Neural crest cell (in vitro differentiated cells): ENCODE results near the gene NT5DC3. TPM values are rescaled to one million over a fixed set of nuclear protein-coding genes. Genes with fewer than 3 reads are reported as not detected.

Experiments
- DNase-seq: peaks from one replicate; pipeline ENCODE4 v3.0.0; 2021; ENCODE audit warnings: low read depth, mixed read lengths, low spot score
- H3K27ac Mint-ChIP-seq: one replicate; pipeline ENCODE4 v1.8.0; 2021; ENCODE audit warnings: mild to moderate bottlenecking, mixed read lengths; ENCODE audit not compliant: unreplicated experiment
- H3K27me3 Mint-ChIP-seq: 2 replicates; pipeline ENCODE4 v1.8.0; 2021; ENCODE audit warnings: low read depth, mild to moderate bottlenecking, mixed read lengths
- H3K36me3 Mint-ChIP-seq: 2 replicates; pipeline ENCODE4 v1.8.0; 2021; ENCODE audit warnings: low read depth, mild to moderate bottlenecking, mixed read lengths
- H3K4me1 Mint-ChIP-seq: 2 replicates; pipeline ENCODE4 v1.8.0; 2021; ENCODE audit warnings: mixed read lengths
- H3K4me3 Mint-ChIP-seq: one replicate; pipeline ENCODE4 v1.8.0; 2021; ENCODE audit warnings: mild to moderate bottlenecking, mixed read lengths
- H3K9me3 Mint-ChIP-seq: 2 replicates; pipeline ENCODE4 v1.8.0; 2021; ENCODE audit warnings: mixed read lengths
- total RNA-seq: library from RNA; stranded (reverse); gene quantifications from 2 replicates; pipeline ENCODE4 v1.2.1, GENCODE V29; 2021
- TF ChIP-seq, protein P1 (sequence below): fragments of 200-600 bp; sonication (generic); conservative IDR thresholded peaks from 2 replicates; pipeline ENCODE4 v1.5.0; 2021; ENCODE audit warnings: antibody characterized with exemption, mild to moderate bottlenecking

Gene NT5DC3
- total RNA-seq, 1 donor from 2014 or later, result 14.4 TPM

DNA sequence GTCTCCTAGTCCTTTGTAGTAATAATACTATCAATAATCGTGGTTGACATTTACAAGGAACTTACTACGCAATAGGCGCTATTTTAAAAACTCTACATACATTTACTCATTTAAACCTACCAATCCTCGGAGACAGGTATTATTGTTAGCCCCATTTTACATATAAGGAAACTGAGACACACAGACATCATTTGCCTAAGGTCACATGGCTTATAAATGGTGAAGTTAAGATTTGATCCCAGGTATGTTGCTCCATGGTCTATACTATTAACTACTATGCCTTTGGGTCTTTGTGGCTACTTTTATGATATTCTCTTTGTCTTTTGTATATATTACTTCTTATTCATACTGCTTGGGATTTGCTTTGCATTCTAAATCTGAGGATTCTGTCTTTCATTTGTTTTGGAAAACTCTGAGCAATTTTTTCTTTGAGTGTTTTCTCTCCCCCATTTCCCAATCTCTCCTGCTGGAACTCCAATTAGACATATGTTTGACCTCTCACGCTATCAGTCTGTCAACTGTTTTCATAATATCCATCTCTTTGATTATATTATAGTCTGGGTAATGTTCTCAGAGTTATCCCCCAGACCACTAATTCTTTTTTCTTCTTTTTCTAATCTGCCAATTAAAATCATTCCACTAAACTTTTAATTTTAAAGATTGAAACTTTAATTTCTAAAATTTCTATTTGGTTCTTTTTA lies 10.9 kb downstream of the NT5DC3 start:
- H3K4me1 Mint-ChIP-seq, result peaks cover 39% of the 10 kb centered on the region
- no peak overlapping the region for H3K4me3 Mint-ChIP-seq
- H3K27me3 Mint-ChIP-seq, result no peaks in the 10 kb centered on the region
- H3K27ac Mint-ChIP-seq, result no peak overlapping the region
- no peaks in the 10 kb centered on the region for H3K9me3 Mint-ChIP-seq
- peaks cover 3% of the 10 kb centered on the region for H3K36me3 Mint-ChIP-seq
- TF ChIP-seq, protein P1, sequence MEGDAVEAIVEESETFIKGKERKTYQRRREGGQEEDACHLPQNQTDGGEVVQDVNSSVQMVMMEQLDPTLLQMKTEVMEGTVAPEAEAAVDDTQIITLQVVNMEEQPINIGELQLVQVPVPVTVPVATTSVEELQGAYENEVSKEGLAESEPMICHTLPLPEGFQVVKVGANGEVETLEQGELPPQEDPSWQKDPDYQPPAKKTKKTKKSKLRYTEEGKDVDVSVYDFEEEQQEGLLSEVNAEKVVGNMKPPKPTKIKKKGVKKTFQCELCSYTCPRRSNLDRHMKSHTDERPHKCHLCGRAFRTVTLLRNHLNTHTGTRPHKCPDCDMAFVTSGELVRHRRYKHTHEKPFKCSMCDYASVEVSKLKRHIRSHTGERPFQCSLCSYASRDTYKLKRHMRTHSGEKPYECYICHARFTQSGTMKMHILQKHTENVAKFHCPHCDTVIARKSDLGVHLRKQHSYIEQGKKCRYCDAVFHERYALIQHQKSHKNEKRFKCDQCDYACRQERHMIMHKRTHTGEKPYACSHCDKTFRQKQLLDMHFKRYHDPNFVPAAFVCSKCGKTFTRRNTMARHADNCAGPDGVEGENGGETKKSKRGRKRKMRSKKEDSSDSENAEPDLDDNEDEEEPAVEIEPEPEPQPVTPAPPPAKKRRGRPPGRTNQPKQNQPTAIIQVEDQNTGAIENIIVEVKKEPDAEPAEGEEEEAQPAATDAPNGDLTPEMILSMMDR, result no peak
- DNase-seq, result no peak

DNA sequence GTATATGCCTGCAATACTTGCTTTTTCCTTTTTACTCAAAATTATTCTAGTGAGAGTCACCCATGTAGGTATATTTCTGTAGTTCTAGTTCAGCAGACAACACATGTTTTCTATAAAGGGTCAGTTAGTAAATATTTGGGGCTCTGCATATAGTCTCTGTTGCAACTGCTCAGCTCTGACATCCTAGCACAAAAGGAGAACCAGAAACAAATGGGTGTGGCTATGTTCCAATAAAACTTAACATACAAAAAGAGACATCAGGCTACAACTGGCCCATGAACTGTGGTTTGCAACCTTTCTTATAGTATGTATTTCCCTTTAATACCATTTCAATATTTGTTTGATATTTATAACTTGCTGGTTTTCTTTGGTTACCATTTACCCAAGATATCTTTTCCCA lies 11.9 kb downstream of the NT5DC3 start:
- Mint-ChIP-seq H3K4me1 (peaks cover 28% of the 10 kb centered on the region), H3K36me3 (peaks cover 3% of the 10 kb centered on the region), H3K4me3 (no peak overlapping the region), H3K9me3 (no peaks in the 10 kb centered on the region), H3K27me3 (no peaks in the 10 kb centered on the region), H3K27ac (no peak overlapping the region)
- no peak for DNase-seq
- TF ChIP-seq, protein P1, result no peak

DNA sequence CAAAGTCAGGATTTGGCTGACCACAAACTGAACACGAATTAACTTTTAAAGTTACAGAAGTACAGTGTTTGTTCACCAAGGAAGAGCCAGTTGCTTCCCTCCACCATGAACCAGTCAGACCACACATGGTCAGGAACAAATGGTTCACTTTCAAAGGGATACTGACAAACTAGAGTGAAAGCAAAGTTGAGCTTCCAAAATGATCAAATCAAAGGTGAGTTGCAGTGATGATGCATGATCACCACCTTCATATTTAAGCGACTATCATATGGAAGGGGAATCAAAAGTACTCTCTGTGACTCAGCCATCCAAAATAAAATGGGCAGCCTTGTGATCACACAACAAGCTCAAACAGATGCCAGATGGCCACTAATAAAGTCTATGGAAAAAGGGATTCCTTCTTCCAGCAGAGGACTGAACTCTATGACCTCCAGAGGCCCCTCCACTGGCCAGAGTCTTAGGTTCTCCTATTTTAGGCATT lies 13.1 kb downstream of the NT5DC3 start:
- Mint-ChIP-seq H3K4me1 (peaks cover 17% of the 10 kb centered on the region), H3K36me3 (peaks cover 3% of the 10 kb centered on the region), H3K27ac (no peak overlapping the region), H3K9me3 (no peaks in the 10 kb centered on the region), H3K27me3 (no peaks in the 10 kb centered on the region), H3K4me3 (no peak overlapping the region)
- DNase-seq, result no peak
- TF ChIP-seq, protein P1, result no peak

DNA sequence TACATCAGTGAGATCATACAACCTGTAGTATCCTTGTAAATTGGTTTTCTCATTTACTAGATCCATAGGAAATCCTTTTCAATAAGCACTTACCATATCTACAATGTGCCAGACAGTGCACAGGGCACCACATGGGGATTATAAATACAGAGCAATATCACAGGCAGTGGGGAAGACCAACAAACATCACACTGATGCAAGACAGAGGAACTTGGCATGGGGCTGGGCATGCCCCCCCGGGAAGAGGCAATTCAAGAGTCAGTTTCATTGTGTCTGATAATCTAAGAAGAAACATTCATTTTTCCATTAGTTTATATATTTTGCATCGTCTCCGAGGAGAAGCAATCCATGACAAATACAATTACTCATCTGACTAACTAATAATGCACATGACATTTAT lies 16.2 kb downstream of the NT5DC3 start:
- Mint-ChIP-seq H3K9me3 (peaks cover 2% of the 10 kb centered on the region), H3K4me3 (no peak overlapping the region), H3K27me3 (no peaks in the 10 kb centered on the region), H3K27ac (no peak overlapping the region), H3K4me1 (peaks cover 18% of the 10 kb centered on the region), H3K36me3 (peaks cover 3% of the 10 kb centered on the region)
- no peak for DNase-seq
- TF ChIP-seq, protein P1, result no peak

DNA sequence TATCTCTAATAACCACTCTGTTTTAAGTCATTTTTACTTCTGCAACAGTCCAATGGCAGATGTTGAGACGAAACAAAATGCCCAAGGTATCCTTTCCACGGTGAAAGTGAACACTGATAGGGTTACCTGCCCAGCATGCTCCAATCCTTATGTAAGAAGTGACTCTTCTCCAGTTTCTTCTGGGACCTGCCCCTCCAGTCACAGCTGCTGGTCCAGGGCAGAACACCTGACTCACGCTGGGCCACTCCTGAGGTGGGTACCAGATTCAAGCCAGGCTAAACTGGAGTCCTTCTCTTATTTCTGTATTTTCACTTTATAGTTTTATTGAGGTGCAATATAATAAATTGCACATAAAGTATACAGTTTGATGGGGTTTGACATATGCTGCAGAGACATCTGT lies 16.7 kb downstream of the NT5DC3 start:
- H3K4me1 Mint-ChIP-seq, result peaks cover 17% of the 10 kb centered on the region
- no peak for DNase-seq
- H3K27ac Mint-ChIP-seq, result no peak overlapping the region
- H3K36me3 Mint-ChIP-seq, result peaks cover 3% of the 10 kb centered on the region
- TF ChIP-seq, protein P1, result no peak
- H3K27me3 Mint-ChIP-seq, result no peaks in the 10 kb centered on the region
- no peak overlapping the region for H3K4me3 Mint-ChIP-seq
- peaks cover 2% of the 10 kb centered on the region for H3K9me3 Mint-ChIP-seq
